K562 treated with DMSO at 1 percent for 48 hours (cell line): Measurements from ENCODE around the gene MARCHF2. TPM values are rescaled to one million over a fixed set of nuclear protein-coding genes. Genes with fewer than 3 reads are reported as not detected.

Experiments
- total RNA-seq: library from RNA; unstranded; fragments of 300-600 nt; gene quantifications from 2 replicates; pipeline ENCODE4 v1.2.3, GENCODE V29; 2022; ENCODE audit warnings: low replicate concordance; ENCODE audit errors: extremely low read depth

The MARCHF2 gene, protein sequence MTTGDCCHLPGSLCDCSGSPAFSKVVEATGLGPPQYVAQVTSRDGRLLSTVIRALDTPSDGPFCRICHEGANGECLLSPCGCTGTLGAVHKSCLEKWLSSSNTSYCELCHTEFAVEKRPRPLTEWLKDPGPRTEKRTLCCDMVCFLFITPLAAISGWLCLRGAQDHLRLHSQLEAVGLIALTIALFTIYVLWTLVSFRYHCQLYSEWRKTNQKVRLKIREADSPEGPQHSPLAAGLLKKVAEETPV
- total RNA-seq: not detected in 2 replicates

DNA sequence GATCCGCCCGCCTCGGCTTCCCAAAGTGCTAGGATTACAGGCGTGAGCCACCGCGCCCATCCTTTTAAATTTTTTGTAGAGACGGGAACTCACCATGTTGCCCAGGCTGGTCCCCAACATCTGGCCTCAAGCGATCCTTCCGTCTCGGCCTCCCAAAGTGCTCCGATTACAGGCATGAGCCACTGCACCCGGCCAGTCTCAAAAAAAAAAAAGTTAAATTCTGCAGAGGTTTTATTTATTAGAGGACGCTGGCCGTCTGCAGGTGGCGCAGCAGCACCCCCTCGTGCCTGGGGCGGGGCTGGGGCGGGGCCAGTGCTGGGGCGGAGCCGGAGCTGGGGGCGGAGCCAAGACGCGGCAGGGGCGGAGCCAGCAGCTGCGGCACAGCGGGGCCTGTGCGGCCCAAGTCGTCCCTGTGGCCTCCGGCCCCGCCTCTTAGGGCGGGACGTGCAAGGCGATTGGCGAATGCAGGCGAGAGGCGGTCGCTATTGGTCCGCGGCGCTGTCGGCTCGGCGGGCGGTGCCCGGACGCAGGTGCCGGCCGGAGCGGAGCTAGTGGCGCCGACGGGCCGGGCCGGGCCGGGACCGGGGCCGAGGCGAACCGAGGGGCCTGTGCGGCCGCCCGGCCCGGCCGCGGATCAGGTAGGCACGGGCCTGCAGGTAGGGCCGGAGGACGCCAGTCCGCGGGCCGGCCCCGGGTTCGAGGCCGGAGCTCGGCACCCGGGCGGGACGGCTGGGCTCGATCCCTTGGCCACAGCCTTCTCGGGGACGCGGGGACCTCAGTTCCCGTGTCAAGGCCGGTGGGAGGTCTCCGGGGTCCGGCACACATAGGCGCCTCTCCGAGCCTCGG, at the start of gene MARCHF2:
Gene MARCHF2, plus strand, starts transcription at position 523 of the 846 bp plus-strand sequence. CDS start 8,536 bp downstream, outside the sequence.

DNA sequence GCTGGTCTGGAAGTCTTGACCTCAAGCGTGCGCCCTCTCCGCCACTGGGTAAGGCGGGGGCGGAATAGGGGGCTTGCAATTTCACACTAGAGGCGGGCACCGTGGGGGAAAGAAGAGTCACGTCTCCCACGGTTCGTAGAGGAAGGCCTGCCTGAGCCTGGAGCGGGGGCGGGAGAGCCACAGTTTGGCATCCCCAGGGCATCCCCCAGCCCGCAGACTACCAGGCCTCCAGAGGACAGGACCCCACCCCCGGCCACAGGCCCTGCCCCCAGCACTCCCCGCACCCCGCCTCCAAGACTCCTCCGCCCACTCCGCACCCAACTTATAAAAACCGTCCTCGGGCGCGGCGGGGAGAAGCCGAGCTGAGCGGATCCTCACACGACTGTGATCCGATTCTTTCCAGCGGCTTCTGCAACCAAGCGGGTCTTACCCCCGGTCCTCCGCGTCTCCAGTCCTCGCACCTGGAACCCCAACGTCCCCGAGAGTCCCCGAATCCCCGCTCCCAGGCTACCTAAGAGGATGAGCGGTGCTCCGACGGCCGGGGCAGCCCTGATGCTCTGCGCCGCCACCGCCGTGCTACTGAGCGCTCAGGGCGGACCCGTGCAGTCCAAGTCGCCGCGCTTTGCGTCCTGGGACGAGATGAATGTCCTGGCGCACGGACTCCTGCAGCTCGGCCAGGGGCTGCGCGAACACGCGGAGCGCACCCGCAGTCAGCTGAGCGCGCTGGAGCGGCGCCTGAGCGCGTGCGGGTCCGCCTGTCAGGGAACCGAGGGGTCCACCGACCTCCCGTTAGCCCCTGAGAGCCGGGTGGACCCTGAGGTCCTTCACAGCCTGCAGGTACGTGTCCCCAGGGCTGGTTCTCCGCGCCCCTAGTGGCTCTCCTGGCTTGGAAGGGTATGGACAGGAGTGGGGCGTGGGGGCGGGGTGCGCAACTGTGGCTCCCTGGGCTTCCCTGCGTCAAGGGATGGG, 49.0 kb upstream of the MARCHF2 start, which contains the start of gene ANGPTL4:
Gene ANGPTL4, plus strand, starts transcription at position 353 of the 969 bp plus-strand sequence. Its CDS starts 167 bp downstream, at position 520.

DNA sequence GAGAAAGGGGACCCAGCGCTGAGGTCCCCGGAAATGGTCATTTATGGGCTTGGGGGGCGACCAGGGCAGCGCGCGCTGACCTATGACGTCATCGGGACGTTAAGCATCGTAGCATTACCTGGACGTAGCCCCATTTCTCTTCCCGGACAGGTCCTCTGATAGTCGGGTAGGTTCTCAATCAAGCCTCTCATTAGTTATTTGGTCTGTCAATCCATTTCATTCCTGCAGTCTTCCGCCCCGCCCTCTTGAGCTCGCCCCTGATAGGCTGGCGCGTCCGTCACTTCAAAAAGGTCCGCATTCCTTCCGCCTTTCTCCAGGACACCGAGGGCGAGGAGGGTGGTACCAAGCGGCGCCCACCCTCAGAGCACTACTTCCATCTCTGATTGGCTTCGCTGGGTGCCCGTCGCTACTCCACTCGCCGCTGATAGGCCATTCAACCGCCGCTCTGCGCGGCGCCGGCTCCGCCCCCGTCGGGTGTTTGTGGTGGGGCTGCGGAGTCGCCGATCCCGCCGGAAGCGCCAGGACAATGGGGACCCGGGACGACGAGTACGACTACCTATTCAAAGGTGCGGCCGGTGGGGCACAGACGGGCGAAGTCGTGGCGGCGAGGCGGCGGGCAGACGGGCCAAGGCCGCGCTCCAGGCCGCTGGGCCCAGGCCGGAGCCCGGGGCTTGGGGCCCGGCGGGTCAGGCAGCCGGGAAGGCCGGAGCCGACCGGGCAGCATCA, 23.1 kb upstream of the MARCHF2 start, which contains the start of gene RAB11B:
Gene RAB11B, plus strand, starts transcription at position 470 of the 726 bp plus-strand sequence. Its CDS starts 57 bp downstream, at position 527.

DNA sequence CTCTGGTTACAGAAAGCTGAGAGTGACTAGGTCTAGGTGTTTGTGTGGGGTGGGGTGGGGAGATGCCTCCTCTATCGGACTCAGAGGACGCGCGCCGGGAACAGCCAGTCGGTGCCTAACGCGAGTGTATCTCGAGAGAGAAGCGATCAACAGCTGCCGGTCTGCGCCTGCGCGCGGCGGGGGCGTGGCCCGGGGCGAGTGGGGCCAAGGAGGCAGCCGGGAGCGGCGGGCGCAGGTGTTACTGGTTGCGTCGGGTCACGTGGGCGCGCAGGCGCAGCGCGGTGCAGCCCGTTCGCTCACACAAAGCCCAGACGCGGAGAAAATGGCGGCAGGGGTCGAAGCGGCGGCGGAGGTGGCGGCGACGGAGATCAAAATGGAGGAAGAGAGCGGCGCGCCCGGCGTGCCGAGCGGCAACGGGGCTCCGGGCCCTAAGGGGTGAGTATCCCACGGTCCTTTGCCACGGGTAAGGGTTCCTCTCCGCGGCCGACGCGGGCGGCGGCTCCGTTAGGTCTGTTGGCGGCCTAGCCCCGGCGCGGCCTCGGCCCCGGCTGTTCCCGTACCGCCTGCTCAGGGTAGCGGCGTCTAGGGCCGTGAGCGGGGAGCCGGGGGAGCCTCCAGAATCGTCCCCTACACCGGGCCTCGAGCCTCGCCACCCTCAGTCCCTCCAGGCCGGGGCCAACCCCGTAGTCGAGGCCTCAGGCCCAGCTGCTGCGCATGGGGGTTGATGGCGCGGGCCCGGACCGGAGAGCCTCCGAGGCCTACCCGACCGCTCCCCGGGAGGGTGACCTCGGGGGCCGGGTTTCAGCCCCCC, 31.8 kb downstream of the MARCHF2 start, which contains the start of gene HNRNPM:
Gene HNRNPM, plus strand, starts transcription at position 299 of the 811 bp plus-strand sequence. Its CDS starts 24 bp downstream, at position 323.

Other genes starting within 250 kb of the MARCHF2 start
- gene CERS4, start 203.9 kb upstream of the MARCHF2 start, total RNA-seq: not detected in 2 replicates
- not detected in 2 replicates for gene CD320, start 104.9 kb upstream of the MARCHF2 start, total RNA-seq
- gene NDUFA7, start 91.9 kb upstream of the MARCHF2 start, total RNA-seq: not detected in 2 replicates
- gene RPS28, start 91.8 kb upstream of the MARCHF2 start, total RNA-seq: not detected in 2 replicates
- not detected in 2 replicates for gene KANK3, start 70.0 kb upstream of the MARCHF2 start, total RNA-seq
- not detected in 2 replicates for gene ANGPTL4, start 49.1 kb upstream of the MARCHF2 start, total RNA-seq
- not detected in 2 replicates for gene RAB11B, start 22.9 kb upstream of the MARCHF2 start, total RNA-seq
- gene HNRNPM, start 31.7 kb downstream of the MARCHF2 start, total RNA-seq: not detected in 2 replicates
- gene PRAM1, start 89.3 kb downstream of the MARCHF2 start, total RNA-seq: not detected in 2 replicates
- not detected in 2 replicates for gene ZNF414, start 100.9 kb downstream of the MARCHF2 start, total RNA-seq
- gene MYO1F, start 164.1 kb downstream of the MARCHF2 start, total RNA-seq: not detected in 2 replicates
- gene ADAMTS10, start 197.4 kb downstream of the MARCHF2 start, total RNA-seq: not detected in 2 replicates
- gene NFILZ, start 217.3 kb downstream of the MARCHF2 start, total RNA-seq: not detected in 2 replicates